Measurements from ENCODE around the gene UBA6.

GRCh38 chr4:67580577-67580976 is 120.4 kb downstream of the UBA6 start:
- TF ChIP-seq CTCF (IDR thresholded peaks at IDR 0.05) = no peak
- no peak for TF ChIP-seq EP300 (IDR thresholded peaks at IDR 0.05)
- TF ChIP-seq POLR2AphosphoS5 (IDR thresholded peaks at IDR 0.05) = no peak

Data from suprapubic skin (tissue), 4 donors.